Type B pancreatic cell (in vitro differentiated cells): ENCODE measurements around the gene FTL. TPM values are rescaled to one million over a fixed set of nuclear protein-coding genes. Genes with fewer than 3 reads are reported as not detected.
"Not testable (repeated sequence)": the region's sequence is repeated elsewhere in the genome, so short reads cannot be mapped to it uniquely, and the experiment has no call there.

ENCODE experiments used
- DNase-seq: peaks from one replicate; pipeline ENCODE4 v3.0.0; 2021; ENCODE audit warnings: mixed read lengths; ENCODE audit not compliant: unreplicated experiment; ENCODE audit errors: extremely low spot score
- H3K27ac Mint-ChIP-seq: 2 replicates; pipeline ENCODE4 v1.8.0; 2021; ENCODE audit warnings: mild to moderate bottlenecking, mixed read lengths
- H3K27me3 Mint-ChIP-seq: 2 replicates; pipeline ENCODE4 v1.8.0; 2021; ENCODE audit warnings: mixed read lengths
- H3K36me3 Mint-ChIP-seq: 2 replicates; pipeline ENCODE4 v1.8.0; 2021; ENCODE audit warnings: mixed read lengths
- H3K4me1 Mint-ChIP-seq: one replicate; pipeline ENCODE4 v1.8.0; 2021; ENCODE audit warnings: mixed read lengths; ENCODE audit not compliant: unreplicated experiment
- H3K4me3 Mint-ChIP-seq: 2 replicates; pipeline ENCODE4 v1.8.0; 2021; ENCODE audit warnings: mild to moderate bottlenecking, mixed read lengths
- H3K9me3 Mint-ChIP-seq: 2 replicates; pipeline ENCODE4 v1.8.0; 2021; ENCODE audit warnings: mixed read lengths
- CTCF ChIP-seq: fragments of 200-600 bp; sonication (generic); conservative IDR thresholded peaks from 2 replicates; pipeline ENCODE4 v1.5.0; 2021; ENCODE audit warnings: antibody characterized with exemption, mild to moderate bottlenecking
- total RNA-seq: library from RNA; stranded (reverse); gene quantifications from 2 replicates; pipeline ENCODE4 v1.2.1, GENCODE V29; 2021; ENCODE audit warnings: low replicate concordance

Gene FTL
- total RNA-seq, 1 donor from 2014 or later: 1,657 TPM

GRCh38 chr19:48921721-48922500, 43.2 kb upstream of the FTL start:
- H3K27me3 Mint-ChIP-seq: no peaks in the 10 kb centered on the region
- no peak overlapping the region for H3K4me3 Mint-ChIP-seq
- no peaks in the 10 kb centered on the region for H3K4me1 Mint-ChIP-seq

GRCh38 chr19:48922548-48923490, 42.3 kb upstream of the FTL start:
- no peak for TF ChIP-seq CTCF
- peaks cover 6% of the 10 kb centered on the region for H3K36me3 Mint-ChIP-seq
- H3K27me3 Mint-ChIP-seq: no peaks in the 10 kb centered on the region
- no peaks in the 10 kb centered on the region for H3K9me3 Mint-ChIP-seq
- no peak for DNase-seq
- no peak overlapping the region for H3K27ac Mint-ChIP-seq
- no peak overlapping the region for H3K4me3 Mint-ChIP-seq
- no peaks in the 10 kb centered on the region for H3K4me1 Mint-ChIP-seq

More at GRCh38 chr19:48921721-48922500, 43.2 kb upstream of the FTL start:
- DNase-seq: no peak
- no peak for TF ChIP-seq CTCF
- Mint-ChIP-seq H3K9me3 (no peaks in the 10 kb centered on the region), H3K36me3 (peaks cover 6% of the 10 kb centered on the region), H3K27ac (no peak overlapping the region)

- peak overlapping the region; percentile 87 for H3K27ac Mint-ChIP-seq
- TF ChIP-seq CTCF: no peak
- H3K4me3 Mint-ChIP-seq: no peak overlapping the region
- DNase-seq: no peak
- H3K9me3 Mint-ChIP-seq: no peaks in the 10 kb centered on the region
- H3K36me3 Mint-ChIP-seq: no peaks in the 10 kb centered on the region
- no peaks in the 10 kb centered on the region for H3K27me3 Mint-ChIP-seq
- no peaks in the 10 kb centered on the region for H3K4me1 Mint-ChIP-seq
Observed at GRCh38 chr19:48925240-48925843, 39.8 kb upstream of the FTL start.

GRCh38 chr19:48925890-48926289, 39.2 kb upstream of the FTL start:
- DNase-seq, H3K27me3 Mint-ChIP-seq, H3K9me3 Mint-ChIP-seq, H3K4me3 Mint-ChIP-seq, H3K36me3 Mint-ChIP-seq, H3K4me1 Mint-ChIP-seq: not testable (repeated sequence)
- peak overlapping the region; percentile 87 for H3K27ac Mint-ChIP-seq

GRCh38 chr19:48926909-48927308, 38.2 kb upstream of the FTL start:
- TF ChIP-seq CTCF: no peak
- Mint-ChIP-seq H3K9me3 (no peaks in the 10 kb centered on the region), H3K4me3 (no peak overlapping the region), H3K27ac (peak overlapping the region; percentile 87), H3K4me1 (no peaks in the 10 kb centered on the region), H3K36me3 (no peaks in the 10 kb centered on the region), H3K27me3 (no peaks in the 10 kb centered on the region)
- no peak for DNase-seq

GRCh38 chr19:48927692-48928091, 37.4 kb upstream of the FTL start:
- not testable (repeated sequence) for H3K4me1 Mint-ChIP-seq, H3K27ac Mint-ChIP-seq, H3K4me3 Mint-ChIP-seq, H3K27me3 Mint-ChIP-seq, DNase-seq, H3K36me3 Mint-ChIP-seq, H3K9me3 Mint-ChIP-seq
